GM19452 (cell line): ENCODE data around the gene EMILIN1.
A peak's percentile ranks its signal among the peaks of the same experiment; 100 is the strongest.

Source experiments
- ATAC-seq: cut with Tn5 transposase; IDR thresholded peaks from one replicate; pipeline ENCODE4 v1.9.1; 2021; ENCODE audit not compliant: unreplicated experiment

The EMILIN1 gene

DNA sequence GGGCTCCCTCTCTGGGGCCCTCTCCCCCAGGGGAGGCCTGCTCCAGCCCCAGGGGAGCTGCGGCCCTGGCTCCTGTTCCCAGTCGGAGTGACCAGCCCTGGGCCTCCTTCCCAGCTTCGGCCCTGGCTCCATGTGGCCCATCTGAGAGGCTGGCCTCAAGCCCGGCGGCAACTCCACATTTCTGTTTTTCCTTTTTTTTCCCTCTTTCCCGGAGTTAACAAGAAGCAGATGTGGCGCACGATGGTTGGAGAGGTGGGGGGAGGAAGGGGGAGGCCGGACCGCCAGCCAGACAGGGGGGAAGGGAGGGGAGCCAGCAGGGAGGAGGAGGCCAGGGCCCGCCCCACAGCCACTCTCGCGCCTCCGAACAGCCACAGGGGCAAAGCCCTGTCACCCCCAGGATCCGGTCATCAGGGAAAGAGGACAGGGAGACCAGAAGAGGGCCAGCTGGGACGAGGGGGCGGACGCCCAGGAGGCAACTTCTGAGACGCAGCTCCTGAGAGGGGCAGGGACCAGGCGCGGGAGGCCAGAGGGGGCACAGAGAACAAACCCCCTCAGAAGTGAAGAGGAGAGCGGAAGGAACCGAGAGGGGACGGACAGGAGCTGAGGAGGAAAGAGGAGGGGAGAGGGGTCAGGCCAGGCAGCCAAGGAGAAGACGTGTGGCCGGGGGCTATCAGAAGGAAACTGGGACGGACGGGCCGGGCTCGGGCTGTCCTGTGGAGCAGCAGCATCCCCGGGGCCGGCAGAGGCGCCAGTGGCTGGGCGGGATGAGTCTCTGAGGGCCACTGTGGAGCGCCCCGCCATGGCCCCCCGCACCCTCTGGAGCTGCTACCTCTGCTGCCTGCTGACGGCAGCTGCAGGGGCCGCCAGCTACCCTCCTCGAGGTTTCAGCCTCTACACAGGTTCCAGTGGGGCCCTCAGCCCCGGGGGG, at the start of gene EMILIN1:
TSS of gene EMILIN1 (plus strand) at position 349 of the 928 bp plus-strand sequence. CDS start at position 800, 451 bp downstream.
- ATAC-seq: no peak

DNA sequence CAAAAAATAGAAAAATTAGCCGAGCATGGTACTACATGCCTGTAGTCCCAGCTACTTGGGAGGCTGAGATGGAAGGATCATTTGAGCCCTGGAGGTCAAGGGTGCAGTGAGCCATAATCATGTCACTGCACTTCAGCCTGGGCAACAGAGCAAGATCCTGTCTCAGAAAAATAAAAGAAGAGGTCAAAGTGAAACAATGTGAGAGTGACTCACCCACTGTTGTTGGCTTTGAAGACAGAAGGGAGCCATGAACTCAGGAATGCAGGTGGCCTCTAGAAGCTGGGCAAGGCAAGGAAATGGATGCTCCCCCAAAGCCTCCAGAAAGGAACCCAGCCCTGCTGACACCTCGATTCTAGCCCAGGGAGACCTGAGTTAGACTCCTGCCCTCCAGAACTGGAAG, 49.4 kb upstream of the EMILIN1 start:
- ATAC-seq: no peak

DNA sequence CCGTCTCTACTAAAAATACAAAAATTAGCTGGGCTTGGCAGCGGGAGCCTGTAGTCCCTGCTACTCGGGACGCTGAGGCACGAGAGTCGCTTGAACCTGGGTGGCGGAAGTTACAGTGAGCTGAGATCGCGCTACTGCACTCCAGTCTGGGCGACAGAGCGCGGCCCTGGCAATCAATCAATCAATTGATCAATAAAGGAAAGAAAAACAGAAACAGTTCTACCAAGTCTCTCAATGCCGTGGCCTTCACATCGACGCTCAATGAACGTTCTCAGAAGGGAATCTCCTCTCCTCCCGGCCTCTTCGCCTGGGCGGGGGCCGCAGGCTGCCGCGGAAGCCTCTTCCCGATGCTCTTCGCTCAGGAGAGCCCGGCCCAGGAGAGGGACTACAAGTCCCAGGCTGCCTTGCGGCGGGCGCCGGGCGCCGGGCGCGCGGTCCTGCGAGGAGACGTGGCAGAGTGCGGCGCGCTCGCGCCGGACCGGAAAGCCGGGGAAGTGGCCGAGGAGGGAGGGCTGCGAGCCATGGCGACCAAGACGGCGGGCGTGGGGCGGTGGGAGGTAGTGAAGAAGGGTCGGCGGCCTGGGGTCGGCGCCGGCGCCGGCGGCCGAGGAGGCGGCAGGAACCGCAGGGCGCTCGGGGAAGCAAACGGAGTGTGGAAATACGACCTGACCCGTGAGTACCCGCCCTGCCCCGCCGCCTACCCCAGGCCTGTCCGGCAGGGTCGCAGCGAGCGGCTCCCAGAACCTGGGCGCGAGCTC, 45.7 kb upstream of the EMILIN1 start, which contains the start of gene TMEM214:
TSS of gene TMEM214 (plus strand) at position 471 of the 758 bp plus-strand sequence. CDS start at position 522, 51 bp downstream.
- peak; percentile 95 for ATAC-seq

DNA sequence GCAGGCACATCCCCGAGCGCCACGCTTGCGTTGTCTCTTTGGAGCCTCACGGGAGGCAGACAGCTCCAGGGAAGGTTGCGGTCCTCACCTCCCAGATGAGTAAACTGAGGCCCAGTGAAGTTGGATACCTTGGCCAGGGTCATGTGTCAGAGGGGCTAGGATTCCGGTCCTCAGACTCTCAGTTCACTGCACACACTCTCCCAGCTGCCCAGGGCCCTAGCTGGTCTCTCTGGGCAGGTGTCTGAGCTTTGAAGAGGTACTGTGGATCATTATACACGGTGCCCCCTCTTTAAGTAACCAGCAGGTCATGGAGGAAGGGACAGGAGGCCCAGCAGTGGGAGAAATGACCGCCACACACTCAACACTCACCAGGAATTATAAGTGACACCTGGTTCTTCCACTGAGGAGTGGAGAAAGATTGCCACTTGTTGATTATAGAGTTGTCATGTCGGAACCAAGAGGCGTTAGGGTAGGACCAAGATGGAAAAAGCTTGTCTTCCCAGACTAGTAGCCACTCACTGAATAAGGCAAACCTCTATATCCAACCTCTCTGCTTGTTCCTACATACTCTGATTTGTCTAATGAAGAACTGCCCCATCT, 45.1 kb upstream of the EMILIN1 start:
- no peak for ATAC-seq

DNA sequence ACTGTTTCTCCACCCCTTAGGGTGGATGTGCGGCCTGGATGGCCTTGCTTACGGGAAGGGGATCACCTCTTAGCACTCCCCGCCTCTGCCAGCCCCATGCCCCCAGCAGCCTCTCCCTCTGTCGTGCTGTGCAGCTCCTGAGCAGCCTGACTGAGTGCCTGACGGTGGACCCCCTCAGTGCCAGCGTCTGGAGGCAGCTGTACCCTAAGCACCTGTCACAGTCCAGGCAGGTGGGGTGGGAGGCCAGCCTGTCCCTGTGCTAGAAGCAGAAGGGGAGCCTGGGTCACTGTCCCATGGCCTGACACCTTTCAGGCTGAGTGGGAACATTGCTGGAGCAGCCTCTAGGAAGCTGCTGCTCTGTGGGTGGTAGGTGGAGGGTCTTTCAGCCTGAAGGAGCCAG, 40.4 kb upstream of the EMILIN1 start:
- no peak for ATAC-seq

- ATAC-seq: no peak
Observed at GRCh38 chr2:27038631-27039339, 39.6 kb upstream of the EMILIN1 start.

DNA sequence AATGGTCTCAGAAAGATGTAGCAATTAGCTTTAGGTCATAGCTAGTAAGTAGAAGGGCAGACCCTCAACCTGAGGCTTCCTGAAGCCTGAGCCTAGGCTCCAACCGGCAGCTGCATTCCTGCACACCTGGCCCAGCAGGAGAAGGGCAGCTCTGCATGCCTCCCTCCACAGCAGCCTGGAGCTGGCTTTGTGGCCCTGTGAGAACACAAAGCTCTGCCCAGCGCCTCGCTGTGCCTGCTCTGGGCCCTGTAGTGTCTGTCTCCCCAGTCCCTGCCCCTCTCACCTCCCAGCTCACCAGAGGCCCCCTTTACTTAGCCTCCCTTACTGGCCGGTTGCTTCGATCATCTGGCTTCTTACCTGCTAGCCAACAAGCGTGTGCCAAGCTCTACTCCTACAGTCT, 39.0 kb upstream of the EMILIN1 start:
- no peak for ATAC-seq

DNA sequence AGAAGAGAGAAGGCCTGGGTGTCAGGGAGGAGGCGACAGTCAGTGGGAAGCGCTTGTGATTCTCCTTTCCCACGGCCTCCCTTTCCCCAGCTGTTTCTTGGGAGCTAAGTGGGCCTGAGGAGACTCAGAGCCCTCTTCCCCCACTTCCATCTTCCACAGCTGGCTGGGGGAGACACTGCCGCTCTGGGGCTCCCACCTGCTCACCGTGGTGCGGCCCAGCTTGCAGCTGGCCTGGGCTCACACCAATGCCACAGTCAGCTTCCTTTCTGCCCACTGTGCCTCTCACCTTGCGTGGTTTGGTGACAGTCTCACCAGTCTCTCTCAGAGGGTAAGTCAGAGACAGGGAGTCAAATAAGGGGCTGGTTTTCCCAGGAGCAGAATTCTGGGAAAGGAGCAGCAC, 38.5 kb upstream of the EMILIN1 start:
- no peak for ATAC-seq

- ATAC-seq: no peak
Observed at GRCh38 chr2:27040282-27040681, 38.1 kb upstream of the EMILIN1 start.

GRCh38 chr2:27041752-27042151, 36.7 kb upstream of the EMILIN1 start:
- ATAC-seq: no peak

DNA sequence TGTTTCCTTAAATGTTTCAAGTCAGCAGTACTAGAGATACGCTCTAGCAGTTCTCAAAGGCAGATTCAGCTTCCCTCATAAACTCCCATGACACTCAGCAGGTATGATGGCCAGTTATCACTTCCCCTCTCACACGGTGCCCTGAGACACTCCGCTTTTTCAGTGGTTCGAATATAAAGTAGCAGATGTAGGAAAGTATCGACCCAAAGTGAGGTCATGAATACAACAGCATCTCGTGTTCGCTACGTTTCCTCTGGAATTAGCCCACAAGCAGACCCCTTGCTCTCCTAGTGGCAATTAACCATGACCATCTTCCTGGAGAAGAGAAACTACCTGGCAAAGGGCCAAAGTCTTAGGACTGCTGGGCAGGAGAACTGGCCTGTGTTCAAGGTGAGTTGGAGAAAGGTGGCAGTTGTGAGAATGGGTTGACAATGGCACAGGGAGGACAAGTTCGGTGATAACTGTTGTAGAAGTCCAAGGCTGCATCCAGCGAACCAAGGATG, 36.2 kb upstream of the EMILIN1 start:
- ATAC-seq: no peak

DNA sequence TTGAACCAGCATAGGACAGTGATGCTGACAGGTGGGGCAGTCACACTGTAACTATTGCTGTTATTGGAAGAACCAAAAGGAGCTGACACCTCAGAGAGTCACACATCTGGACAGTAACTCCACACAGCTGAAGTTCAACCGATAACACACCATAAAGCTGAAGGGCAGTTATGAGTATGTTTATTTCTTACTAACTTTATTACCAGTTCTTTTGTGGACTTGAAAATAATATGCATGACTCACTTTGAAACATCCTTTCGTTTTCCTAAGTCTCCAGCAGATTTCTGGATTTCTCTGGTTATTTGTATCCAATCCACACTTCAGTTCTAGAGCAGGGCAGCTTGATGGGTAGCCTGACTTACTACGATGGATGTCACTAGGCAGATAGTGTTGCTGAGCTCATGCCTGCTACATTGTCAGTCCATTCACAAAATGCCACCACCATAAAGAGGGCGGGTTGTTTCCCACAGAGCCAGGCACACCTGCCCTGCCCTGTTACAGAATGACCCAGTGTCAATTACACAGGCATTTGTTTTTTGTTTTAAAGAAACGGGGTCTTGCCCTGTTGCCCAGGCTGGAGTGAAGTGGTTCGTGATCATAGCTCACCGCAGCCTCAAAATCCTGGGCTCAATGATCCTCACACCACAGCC, 35.3 kb upstream of the EMILIN1 start:
- ATAC-seq: no peak

GRCh38 chr2:27049422-27050280, 28.8 kb upstream of the EMILIN1 start:
- peak; percentile 30 for ATAC-seq

DNA sequence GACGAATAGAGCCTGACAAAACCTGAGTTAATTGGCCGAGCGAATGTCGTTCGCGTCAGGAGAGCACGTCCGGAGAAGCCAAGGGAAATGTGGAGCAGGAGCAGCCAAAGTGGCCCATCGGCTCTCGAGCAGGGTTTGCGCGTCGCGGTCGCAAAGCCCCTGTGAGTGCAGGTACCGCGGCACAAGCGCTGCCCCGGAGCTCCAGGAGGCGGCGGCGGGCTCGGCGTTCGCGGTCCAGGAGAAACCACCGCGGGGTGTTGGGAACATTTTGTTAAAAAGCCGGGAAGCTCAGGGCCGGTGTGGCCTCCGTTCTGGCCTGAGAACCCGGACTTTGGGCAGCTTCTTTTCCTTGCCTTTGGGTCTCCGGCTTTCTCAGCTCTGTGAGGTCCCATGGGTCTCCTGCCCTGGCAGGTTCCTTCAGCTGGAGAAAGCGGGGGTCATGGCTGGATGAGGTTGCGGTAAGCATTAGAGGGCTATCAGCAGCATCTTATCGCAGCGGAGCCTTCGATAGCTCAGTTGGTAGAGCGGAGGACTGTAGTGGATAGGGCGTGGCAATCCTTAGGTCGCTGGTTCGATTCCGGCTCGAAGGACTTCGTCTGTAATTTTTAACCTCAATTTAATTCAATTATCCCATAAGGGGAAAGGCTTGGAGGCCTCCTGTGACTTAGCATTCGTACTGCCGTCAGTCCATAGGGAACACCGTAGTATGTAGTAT, 28.0 kb upstream of the EMILIN1 start:
- ATAC-seq: peak; percentile 43

DNA sequence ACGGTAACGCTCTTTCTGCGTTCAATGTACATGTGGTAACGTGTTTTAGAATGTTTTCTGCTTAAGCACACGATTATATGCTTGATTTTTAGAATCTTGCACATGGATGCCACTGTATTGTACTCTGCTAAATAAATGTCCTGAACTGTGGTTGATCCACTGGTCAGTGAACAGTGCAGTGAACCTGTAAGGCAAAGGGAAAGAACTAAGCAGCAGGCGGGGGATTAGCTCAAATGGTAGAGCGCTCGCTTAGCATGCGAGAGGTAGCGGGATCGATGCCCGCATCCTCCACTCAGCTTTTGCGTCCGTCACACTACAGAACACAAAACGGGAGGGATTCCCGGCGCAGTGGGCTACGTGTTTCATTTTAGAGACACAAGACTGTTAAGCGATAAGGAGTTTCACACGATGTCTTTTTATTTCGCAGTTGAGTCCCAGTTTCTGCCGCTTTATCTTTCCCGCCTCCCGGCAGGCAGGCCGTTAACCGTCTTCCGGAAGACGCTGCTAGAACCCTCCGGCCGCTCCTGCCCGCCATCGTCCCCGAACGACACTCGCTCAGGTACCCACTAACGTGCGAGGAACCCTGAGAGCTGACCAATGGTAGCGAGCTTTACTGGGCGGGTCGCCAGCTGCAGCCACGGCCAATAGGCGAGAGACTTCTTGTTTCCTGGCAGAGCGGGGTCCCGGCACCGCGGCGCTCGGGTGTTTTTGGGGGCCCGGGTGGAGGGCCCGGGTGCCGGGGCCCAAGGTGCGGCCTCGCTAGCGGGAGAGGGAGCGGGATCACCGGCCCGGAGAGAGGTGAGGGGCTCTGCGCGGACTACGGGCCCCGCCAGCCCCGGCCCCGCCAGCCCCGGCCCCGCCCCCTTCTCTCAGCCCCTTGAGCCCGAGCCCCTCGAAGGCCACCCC, 27.2 kb upstream of the EMILIN1 start, which contains the start of gene AGBL5:
TSS of gene AGBL5 (plus strand) at position 673 of the 906 bp plus-strand sequence. CDS start 1,291 bp downstream, outside the sequence.
- ATAC-seq: peak; percentile 69

DNA sequence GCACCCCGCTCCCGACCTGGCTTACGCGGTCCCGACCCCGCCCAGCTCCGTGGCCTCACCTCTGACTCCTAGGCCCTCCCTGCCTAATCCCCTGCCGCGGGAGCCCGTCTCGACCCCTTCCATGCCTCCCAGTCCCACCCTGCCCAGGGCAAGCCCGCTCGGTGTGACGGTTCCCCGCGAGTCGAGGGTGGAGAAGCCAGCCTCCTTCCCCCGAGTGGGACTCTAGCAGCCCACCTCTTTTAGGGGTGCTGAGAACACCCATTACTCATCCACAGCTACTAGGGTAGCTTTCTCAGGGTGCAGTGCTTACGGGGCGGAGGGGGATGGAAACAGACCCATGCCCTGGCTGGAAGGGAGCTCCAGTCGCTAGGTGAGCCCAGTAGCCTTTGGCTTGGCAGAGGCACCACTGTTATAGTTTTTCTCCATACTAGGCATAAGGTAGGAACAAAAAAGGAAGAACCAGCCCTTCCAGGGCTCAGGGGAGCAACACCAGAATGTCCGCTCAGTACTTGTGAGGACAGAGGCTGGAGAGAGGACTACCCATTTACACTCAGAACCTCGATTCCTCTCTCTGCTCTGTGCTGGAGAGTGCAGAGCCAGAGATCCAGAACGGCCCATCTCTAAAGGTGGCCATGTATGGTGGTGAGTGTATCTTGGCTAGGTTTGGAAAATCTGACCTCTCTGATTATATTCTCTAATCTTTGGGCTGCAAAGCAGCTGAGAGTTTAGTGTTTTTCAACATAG, 26.3 kb upstream of the EMILIN1 start:
- peak; percentile 1 for ATAC-seq

DNA sequence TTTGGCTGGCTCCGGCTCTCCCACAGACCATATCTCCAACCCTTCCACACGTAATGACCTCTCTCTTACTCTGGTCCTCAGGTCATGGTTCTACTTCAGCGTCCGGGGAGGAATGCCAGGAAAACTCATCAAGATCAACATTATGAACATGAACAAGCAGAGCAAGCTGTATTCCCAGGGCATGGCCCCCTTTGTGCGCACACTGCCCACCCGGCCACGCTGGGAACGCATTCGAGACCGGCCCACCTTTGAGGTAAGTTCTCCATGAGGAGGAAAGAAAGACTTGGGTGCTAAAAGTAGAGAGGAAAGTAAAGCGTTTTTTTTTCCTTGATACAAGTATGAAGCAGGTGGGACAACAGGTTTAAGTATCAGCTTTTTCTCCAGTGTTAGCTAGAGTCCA, 25.1 kb upstream of the EMILIN1 start:
- ATAC-seq: no peak
